Testis (tissue), 2 donors: ENCODE results near the gene FAM76B.

Experiments used
- POLR2A ChIP-seq: fragments of 450-650 bp; IDR thresholded peaks from one replicate; pipeline ENCODE4 v1.6.1; 2017; ENCODE audit warnings: antibody characterized with exemption, mild to moderate bottlenecking, moderate library complexity
- TF ChIP-seq, protein P1 (sequence below), 3 experiments: fragments of 450-650 bp in 2 of 3; fragments of 200-600 bp in 1 of 3; sonication (generic) in 1 of 3; IDR thresholded peaks; one replicate each; pipeline ENCODE4 v1.5.1; 2016 to 2019; ENCODE audit warnings: antibody characterized with exemption in 3 of 3, mild to moderate bottlenecking in 2 of 3, moderate library complexity in 1 of 3

- TF ChIP-seq, protein P1, sequence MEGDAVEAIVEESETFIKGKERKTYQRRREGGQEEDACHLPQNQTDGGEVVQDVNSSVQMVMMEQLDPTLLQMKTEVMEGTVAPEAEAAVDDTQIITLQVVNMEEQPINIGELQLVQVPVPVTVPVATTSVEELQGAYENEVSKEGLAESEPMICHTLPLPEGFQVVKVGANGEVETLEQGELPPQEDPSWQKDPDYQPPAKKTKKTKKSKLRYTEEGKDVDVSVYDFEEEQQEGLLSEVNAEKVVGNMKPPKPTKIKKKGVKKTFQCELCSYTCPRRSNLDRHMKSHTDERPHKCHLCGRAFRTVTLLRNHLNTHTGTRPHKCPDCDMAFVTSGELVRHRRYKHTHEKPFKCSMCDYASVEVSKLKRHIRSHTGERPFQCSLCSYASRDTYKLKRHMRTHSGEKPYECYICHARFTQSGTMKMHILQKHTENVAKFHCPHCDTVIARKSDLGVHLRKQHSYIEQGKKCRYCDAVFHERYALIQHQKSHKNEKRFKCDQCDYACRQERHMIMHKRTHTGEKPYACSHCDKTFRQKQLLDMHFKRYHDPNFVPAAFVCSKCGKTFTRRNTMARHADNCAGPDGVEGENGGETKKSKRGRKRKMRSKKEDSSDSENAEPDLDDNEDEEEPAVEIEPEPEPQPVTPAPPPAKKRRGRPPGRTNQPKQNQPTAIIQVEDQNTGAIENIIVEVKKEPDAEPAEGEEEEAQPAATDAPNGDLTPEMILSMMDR (IDR thresholded peaks at IDR 0.05): no peak
- no peak for TF ChIP-seq POLR2A
Observed at GRCh38 chr11:95736355-95736754, 53.2 kb downstream of the FAM76B start.
